Epidermal melanocyte (primary cell): ENCODE results near the gene ITPRID1.

Experiments used
- DNase-seq: peaks from one replicate; pipeline ENCODE4 v3.0.0; 2011; ENCODE audit warnings: low spot score; ENCODE audit not compliant: insufficient read length

Gene ITPRID1

DNA sequence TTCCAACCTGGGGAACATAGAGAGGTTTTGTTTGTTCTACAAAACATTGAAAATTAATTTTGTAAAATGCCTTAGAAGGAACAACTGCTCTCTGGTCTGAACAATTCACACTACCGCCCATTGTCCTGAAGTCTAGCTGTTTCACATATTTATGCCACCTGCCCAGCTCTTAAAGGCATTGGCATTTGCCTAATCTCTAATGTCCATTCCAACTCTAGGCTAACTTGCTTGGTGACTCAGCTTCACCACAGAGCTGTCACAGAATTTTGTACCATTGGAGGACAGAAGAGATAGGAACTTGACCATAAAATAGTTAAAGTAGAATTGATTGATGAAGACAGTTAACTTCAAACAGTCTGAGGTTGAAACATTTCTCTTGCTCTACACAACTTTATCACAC is 119.6 kb downstream of the ITPRID1 start:
- no peak for DNase-seq

DNA sequence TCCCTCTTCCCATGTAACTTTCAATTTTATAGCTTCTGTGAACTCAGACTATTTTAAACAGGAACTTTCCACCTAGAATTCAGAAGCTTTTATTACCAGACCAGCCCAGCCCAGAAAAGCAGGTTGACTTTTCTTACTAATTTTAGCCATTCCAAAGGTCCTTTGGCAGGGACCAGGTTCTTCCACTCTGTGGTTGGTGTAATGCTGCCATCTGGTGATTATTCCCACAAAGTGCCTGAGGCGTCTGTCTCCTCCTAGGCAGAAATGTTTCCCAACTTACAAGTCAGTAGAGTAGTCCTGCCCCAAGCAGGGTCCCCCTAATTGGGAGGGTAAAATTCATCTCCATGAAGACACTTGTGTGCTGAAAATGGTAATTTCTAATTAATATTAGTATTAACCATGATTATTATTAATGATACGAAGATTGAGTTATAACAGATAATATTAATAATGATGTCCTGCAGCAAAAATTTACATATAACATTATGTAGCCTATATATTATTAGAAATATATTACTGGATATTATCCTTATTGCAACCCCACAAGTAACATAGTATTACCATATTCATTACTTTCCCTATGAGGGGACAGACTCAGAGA is 120.1 kb downstream of the ITPRID1 start:
- peak; percentile 56 for DNase-seq

- DNase-seq = no peak
Observed at GRCh38 chr7:31640381-31640780, 126.5 kb downstream of the ITPRID1 start.

GRCh38 chr7:31642681-31643115 is 128.8 kb downstream of the ITPRID1 start:
- no peak for DNase-seq

DNA sequence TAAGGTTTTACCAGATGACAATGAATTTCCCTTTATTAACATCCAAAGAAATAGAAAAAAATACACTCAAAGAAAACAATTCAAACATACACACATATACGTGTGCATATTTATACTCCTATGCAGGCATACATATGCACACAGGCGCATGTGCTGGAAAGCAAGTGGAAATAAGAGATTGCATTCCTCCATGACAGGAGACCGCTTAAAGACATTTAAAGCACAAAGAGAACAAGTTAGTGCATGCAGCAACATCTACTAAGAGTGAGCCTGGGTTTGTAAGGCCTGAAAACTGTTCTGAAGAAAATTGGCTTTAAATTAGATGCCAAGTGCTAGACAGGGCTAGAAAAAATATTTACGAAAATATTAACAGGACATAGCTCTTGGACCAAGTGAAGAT is 133.1 kb downstream of the ITPRID1 start:
- no peak for DNase-seq

- no peak for DNase-seq
Observed at GRCh38 chr7:31647511-31647910, 133.6 kb downstream of the ITPRID1 start.

GRCh38 chr7:31648288-31648687 is 134.4 kb downstream of the ITPRID1 start:
- DNase-seq = no peak

DNA sequence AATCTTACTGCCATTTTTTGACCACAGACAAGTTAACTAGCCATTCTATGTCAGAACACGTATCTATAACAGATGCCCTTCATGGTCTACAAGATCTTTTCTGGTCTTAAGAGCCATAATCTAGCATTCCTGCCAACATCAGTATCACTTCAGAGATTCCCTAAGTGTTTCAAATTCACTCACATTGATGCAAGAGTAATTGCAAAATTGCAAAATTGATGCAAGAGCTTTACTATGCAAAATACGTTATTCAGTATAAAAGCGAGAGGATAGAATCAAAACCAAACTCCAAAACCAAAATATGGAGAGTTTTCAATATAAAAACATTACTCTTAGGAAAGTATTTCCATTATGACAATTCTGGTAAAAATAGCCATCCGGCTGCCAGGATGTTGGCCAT is 135.0 kb downstream of the ITPRID1 start:
- DNase-seq = no peak

- DNase-seq = no peak
Observed at GRCh38 chr7:31651234-31652062, 137.6 kb downstream of the ITPRID1 start.

GRCh38 chr7:31652063-31652326 is 138.1 kb downstream of the ITPRID1 start:
- no peak for DNase-seq

- no peak for DNase-seq
Observed at GRCh38 chr7:31663072-31663471, 149.2 kb downstream of the ITPRID1 start.

DNA sequence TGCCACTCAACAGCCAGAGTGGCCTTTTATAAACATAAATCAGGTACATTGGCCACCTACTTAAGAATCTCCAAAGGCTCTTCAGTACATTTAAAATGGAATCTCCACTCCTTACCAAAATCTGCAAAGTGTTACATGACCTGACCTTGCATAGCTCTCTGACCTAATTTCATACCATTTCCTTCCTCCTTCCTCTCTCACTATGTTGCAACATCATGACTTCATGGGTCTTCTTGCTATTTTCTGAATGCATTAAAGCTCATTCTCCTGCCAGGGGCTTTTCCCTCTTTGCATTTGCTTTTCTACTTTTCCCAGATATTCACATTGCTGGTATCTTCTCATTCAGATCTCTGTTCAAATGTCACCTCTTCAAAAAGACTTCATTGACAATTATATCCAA is 151.0 kb downstream of the ITPRID1 start:
- DNase-seq = no peak

DNA sequence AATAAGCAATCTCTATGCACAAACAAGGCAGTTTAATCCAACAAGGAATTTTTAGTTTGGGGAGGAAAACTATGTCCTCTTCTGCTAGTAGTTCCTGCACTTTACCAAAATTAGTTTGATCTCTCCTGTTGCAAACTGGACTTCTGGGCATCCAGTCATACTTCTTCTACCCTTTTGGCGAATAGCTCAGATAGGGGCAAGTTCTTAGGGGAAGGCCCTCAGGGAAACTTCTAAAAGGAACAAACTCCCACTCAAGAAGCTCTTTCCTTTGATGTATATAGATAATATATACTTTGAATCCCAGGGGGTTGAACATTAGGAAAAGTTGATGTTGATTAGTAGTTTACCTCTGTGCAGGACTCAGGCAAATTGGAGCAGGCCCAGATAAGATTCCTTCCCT is 151.7 kb downstream of the ITPRID1 start:
- DNase-seq = no peak

DNA sequence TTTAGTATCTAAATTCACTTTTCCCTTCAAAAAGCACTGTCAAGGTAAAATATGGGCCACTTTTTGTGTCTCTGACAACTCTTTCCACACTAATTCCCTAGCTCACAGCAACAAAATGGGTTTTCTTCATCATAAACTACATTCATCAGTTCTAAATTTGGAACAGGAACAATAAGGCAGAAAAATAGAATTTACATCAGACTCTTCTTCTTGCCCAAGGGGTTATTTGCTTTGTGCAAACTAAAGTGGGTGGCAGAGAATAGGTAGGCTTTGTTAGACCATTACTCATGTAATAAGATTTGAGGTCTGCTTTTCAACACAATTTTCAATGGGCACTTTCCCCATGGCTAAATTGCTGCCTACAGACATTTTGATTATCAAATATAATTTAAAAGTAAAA is 155.6 kb downstream of the ITPRID1 start:
- no peak for DNase-seq

- DNase-seq = no peak
Observed at GRCh38 chr7:31679574-31680305, 165.8 kb downstream of the ITPRID1 start.

GRCh38 chr7:31683445-31684225 is 169.7 kb downstream of the ITPRID1 start:
- no peak for DNase-seq

DNA sequence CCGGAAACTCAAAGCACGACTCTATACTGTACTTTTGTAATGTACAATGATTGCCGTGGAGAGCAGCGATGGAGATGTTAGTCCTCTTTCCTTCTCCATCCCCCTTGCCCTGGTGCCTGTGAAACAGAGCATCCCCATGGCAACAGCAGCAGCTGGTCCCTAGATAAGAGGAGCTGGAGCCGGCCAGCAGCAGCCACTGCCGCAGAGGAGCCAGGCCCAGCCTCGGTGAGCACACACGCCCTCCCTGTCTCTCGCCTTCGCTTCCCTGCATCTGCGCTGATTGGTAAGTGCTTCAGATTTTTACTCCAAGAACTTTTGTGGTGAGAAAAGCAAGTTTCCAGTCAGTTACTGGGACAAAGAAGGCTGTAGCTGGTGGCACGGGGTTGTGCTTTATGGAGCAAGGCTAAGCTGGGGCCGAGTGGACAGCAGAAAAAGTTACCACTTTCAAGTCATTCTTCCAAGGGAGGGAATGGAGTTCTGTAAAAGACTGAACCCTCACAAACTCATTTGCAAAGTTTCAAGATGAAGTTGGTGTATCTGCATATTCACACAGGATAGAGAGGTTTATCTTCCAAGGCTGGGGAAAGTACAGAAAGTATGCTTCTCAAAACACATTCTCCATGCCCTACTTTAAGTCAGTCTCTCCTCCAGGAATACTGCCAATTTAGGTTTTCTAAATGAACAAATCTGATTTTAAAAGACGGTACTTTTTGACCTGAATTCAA is 173.3 kb downstream of the ITPRID1 start, which contains the start of gene PPP1R17:
Gene PPP1R17 (plus strand): TSS at position 192 of the 725 bp plus-strand sequence. CDS start 5,227 bp downstream, outside the sequence.
- no peak for DNase-seq

- no peak for DNase-seq
Observed at GRCh38 chr7:31688372-31688771, 174.5 kb downstream of the ITPRID1 start.

DNA sequence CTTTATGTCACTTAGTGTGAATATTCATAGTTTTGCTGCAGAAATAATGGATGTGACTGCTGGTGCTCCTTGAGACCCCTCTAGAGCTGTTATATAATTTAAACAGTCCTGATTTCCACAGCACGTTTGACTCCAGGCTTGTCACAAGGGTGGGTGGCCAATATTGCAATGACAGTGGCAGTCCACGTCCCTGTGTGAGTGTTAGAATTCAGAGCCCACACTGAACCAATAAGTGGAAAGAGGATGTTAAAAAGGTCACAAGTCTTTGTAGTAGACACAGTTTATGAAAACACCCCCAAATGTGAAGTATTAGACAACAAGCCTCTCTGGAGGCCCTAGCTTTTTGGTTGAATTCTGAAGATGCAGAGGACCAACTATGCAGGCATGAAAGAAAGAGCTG is 175.1 kb downstream of the ITPRID1 start:
- DNase-seq = no peak

DNA sequence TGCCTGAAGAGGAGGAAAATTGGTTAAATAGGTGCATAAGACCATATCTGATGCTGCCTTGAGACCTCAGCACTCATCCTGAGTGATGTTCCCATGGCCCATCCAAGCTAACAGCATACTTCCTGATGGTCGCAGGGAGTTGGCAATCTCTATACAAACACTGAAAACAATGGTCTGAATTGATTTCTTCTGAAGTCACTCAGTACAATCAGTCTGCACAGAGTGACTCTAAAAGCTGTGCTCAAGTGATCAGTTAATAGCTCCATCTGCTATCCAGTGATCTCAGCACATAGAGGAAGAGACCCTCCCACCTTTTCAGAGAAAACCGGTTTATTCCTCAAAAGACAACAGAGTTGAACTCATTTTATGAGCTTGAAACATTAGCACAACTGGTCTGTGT is 177.0 kb downstream of the ITPRID1 start:
- no peak for DNase-seq

DNA sequence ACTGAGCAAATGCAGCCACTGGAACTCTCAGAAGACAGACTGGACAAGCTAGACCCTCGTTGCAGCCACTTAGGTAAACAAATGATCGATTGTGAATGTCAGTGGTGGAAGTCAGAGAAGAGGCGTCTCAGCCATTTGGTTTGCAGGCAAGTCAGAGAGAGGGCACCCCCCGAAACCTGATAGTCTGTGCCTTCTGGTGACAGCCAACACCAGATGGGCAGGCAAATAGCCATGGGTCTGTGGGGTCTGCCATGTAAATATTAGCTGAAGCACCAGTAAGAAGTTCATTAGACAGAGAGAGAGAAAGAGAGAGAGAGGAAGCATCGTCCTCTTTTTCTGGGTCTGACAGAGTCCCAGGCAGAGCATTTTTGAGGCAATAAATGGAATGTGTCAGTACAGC is 178.6 kb downstream of the ITPRID1 start:
- no peak for DNase-seq
